GM18502 (cell line): Measurements from ENCODE around the gene OR2T6.
"Not testable (repeated sequence)": the region's sequence is repeated elsewhere in the genome, so short reads cannot be mapped to it uniquely, and the experiment has no call there.

ENCODE experiments used
- ATAC-seq: cut with Tn5 transposase; IDR thresholded peaks from one replicate; pipeline ENCODE4 v1.9.1; 2021; ENCODE audit warnings: mild to moderate bottlenecking; ENCODE audit not compliant: unreplicated experiment, poor library complexity

OR2T6 gene

GRCh38 chr1:248432201-248432600 is 56.7 kb downstream of the OR2T6 start:
- ATAC-seq, result peak; percentile 40

- not testable (repeated sequence) for ATAC-seq
Measured at GRCh38 chr1:248433811-248434415, 58.4 kb downstream of the OR2T6 start.

GRCh38 chr1:248434913-248435312 is 59.4 kb downstream of the OR2T6 start:
- peak; percentile 52 for ATAC-seq

- peak; percentile 42 for ATAC-seq
Measured at GRCh38 chr1:248436303-248436702, 60.8 kb downstream of the OR2T6 start.

GRCh38 chr1:248438668-248439067 is 63.1 kb downstream of the OR2T6 start:
- ATAC-seq, result peak; percentile 51

GRCh38 chr1:248439283-248439682 is 63.7 kb downstream of the OR2T6 start:
- not testable (repeated sequence) for ATAC-seq
